AG09319 (cell line): ENCODE results near the gene HIGD2A.

Source experiments
- DNase-seq: peaks from one replicate; pipeline ENCODE4 v3.0.0-alpha.2; 2010; ENCODE audit warnings: low read depth; ENCODE audit errors: extremely low read depth
- CTCF ChIP-seq: IDR thresholded peaks from 2 replicates; pipeline ENCODE4 v1.5.1; 2011; ENCODE audit warnings: low read depth, mild to moderate bottlenecking, inconsistent platforms, low read length, moderate library complexity

The HIGD2A gene

GRCh38 chr5:176382721-176383120 is 5.8 kb upstream of the HIGD2A start:
- no peak for DNase-seq
- TF ChIP-seq CTCF, result no peak

GRCh38 chr5:176383248-176383905 is 5.2 kb upstream of the HIGD2A start:
- DNase-seq, result no peak

GRCh38 chr5:176383961-176384360 is 4.6 kb upstream of the HIGD2A start:
- TF ChIP-seq CTCF, result no peak
- DNase-seq, result no peak

More at GRCh38 chr5:176383248-176383905, 5.2 kb upstream of the HIGD2A start:
- no peak for TF ChIP-seq CTCF

GRCh38 chr5:176384366-176384930 is 4.1 kb upstream of the HIGD2A start:
- no peak for TF ChIP-seq CTCF
- DNase-seq, result no peak

GRCh38 chr5:176384991-176385390 is 3.6 kb upstream of the HIGD2A start:
- TF ChIP-seq CTCF, result no peak
- no peak for DNase-seq

- TF ChIP-seq CTCF, result no peak
- no peak for DNase-seq
These were observed 2.1 kb upstream of the HIGD2A start for GRCh38 chr5:176386491-176386890.

GRCh38 chr5:176387384-176387925 is 1.1 kb upstream of the HIGD2A start:
- TF ChIP-seq CTCF, result no peak
- no peak for DNase-seq
